Measurements from ENCODE around the gene RXRG. TPM values are rescaled to one million over a fixed set of nuclear protein-coding genes. Genes with fewer than 3 reads are reported as not detected.

Gene RXRG
- polyA plus RNA-seq, 1 donor from 2014 or later = 0.78 TPM

GRCh38 chr1:165356876-165357275, 88.0 kb downstream of the RXRG start (continued):
- no peak for TF ChIP-seq MXI1 (conservative IDR thresholded peaks at IDR 0.05; ENCODE audit: poor library complexity, severe bottlenecking)

GRCh38 chr1:165355977-165356811, 88.7 kb downstream of the RXRG start, which contains the start of gene LMX1A:
LMX1A (minus strand) TSS chr1:165356715; CDS start chr1:165355559, 1,156 bp downstream.
- peaks cover 90% of the 10 kb centered on the region for H3K27me3 ChIP-seq (ENCODE audit: insufficient read depth, low read depth, low read length)
- no peak within 1 kb of the TSS for H3K27ac ChIP-seq (ENCODE audit: low read length)
- H3K9ac ChIP-seq (ENCODE audit: low read length) = no peak within 1 kb of the TSS
- H3K4me3 ChIP-seq (ENCODE audit: low read length) = peak within 1 kb of the TSS; percentile 60
- H3K4me2 ChIP-seq (ENCODE audit: low read length) = no peak within 1 kb of the TSS
- no peaks in the 10 kb centered on the region for H3K79me2 ChIP-seq (replicated peaks; ENCODE audit: insufficient read depth, low read length)
- no peaks in the 10 kb centered on the region for H3K9me2 ChIP-seq (ENCODE audit: insufficient read depth, low read length)
- no peaks in the 10 kb centered on the region for H3F3A ChIP-seq (ENCODE audit: insufficient read depth, low read length, poor library complexity, severe bottlenecking)
- no peaks in the 10 kb centered on the region for H3K9me3 ChIP-seq (ENCODE audit: low read length)
- H4K20me1 ChIP-seq (ENCODE audit: insufficient read depth) = no peaks in the 10 kb centered on the region
- H3K36me3 ChIP-seq (ENCODE audit: insufficient read depth, low read length) = no peaks in the 10 kb centered on the region
- H2AFZ ChIP-seq (ENCODE audit: low read depth, low read length) = no peak within 1 kb of the TSS
- TF ChIP-seq EZH2 (IDR thresholded peaks at IDR 0.05; ENCODE audit: borderline replicate concordance, insufficient read depth, low read length, poor library complexity, severe bottlenecking) (peak; percentile 89), MXI1 (conservative IDR thresholded peaks at IDR 0.05; ENCODE audit: poor library complexity, severe bottlenecking) (no peak), CTCF (IDR thresholded peaks at IDR 0.05; ENCODE audit: poor library complexity, severe bottlenecking) (no peak), REST (IDR thresholded peaks at IDR 0.05; ENCODE audit: borderline replicate concordance) (no peak), POLR2AphosphoS5 (IDR thresholded peaks at IDR 0.05) (no peak), TAF1 (IDR thresholded peaks at IDR 0.05; ENCODE audit: low read depth) (no peak)

GRCh38 chr1:165355139-165355976, 89.6 kb downstream of the RXRG start:
- Histone ChIP-seq H3K27me3 (ENCODE audit: insufficient read depth, low read depth, low read length) (peaks cover 96% of the 10 kb centered on the region), H3K4me2 (ENCODE audit: low read length) (no peak overlapping the region), H3K27ac (ENCODE audit: low read length) (no peak overlapping the region), H3K9ac (ENCODE audit: low read length) (no peak overlapping the region), H3F3A (ENCODE audit: insufficient read depth, low read length, poor library complexity, severe bottlenecking) (no peaks in the 10 kb centered on the region), H3K9me3 (ENCODE audit: low read length) (no peaks in the 10 kb centered on the region), H3K9me2 (ENCODE audit: insufficient read depth, low read length) (no peaks in the 10 kb centered on the region), H2AFZ (ENCODE audit: low read depth, low read length) (no peak overlapping the region), H4K20me1 (ENCODE audit: insufficient read depth) (no peaks in the 10 kb centered on the region), H3K4me3 (ENCODE audit: low read length) (peak overlapping the region; percentile 60), H3K36me3 (ENCODE audit: insufficient read depth, low read length) (no peaks in the 10 kb centered on the region), H3K79me2 (replicated peaks; ENCODE audit: insufficient read depth, low read length) (no peaks in the 10 kb centered on the region)
- no peak for TF ChIP-seq POLR2AphosphoS5 (IDR thresholded peaks at IDR 0.05)
- TF ChIP-seq SMC3 (conservative IDR thresholded peaks at IDR 0.05; ENCODE audit: poor library complexity) = no peak
- TF ChIP-seq REST (IDR thresholded peaks at IDR 0.05; ENCODE audit: borderline replicate concordance) = no peak
- TF ChIP-seq MXI1 (conservative IDR thresholded peaks at IDR 0.05; ENCODE audit: poor library complexity, severe bottlenecking) = no peak
- no peak for TF ChIP-seq EP300 (conservative IDR thresholded peaks at IDR 0.05; ENCODE audit: poor library complexity, severe bottlenecking)
- TF ChIP-seq RAD21 (conservative IDR thresholded peaks at IDR 0.05) = no peak
- TF ChIP-seq TAF1 (IDR thresholded peaks at IDR 0.05; ENCODE audit: low read depth) = no peak
- peak; percentile 63 for TF ChIP-seq EZH2 (IDR thresholded peaks at IDR 0.05; ENCODE audit: borderline replicate concordance, insufficient read depth, low read length, poor library complexity, severe bottlenecking)
